Measurements from ENCODE around the gene BBIP1.

Gene BBIP1

GRCh38 chr10:110912374-110912773 lies 6.6 kb downstream of the BBIP1 start:
- no peaks in the 10 kb centered on the region for H3K27me3 ChIP-seq (ENCODE audit: insufficient read depth, insufficient read length)
- H3K36me3 ChIP-seq (ENCODE audit: insufficient read depth, insufficient read length, low read length) = peaks cover 6% of the 10 kb centered on the region
- H3K4me3 ChIP-seq (ENCODE audit: insufficient read length, low read depth) = no peak overlapping the region
- no peak for TF ChIP-seq YY1 (IDR thresholded peaks at IDR 0.05; ENCODE audit: insufficient read depth, insufficient read length)
- no peak for TF ChIP-seq SUZ12 (IDR thresholded peaks at IDR 0.05; ENCODE audit: extremely low read depth, insufficient read depth, insufficient read length)
- TF ChIP-seq ZNF274 (IDR thresholded peaks at IDR 0.05; ENCODE audit: low read depth, low read length) = no peak
- no peaks in the 10 kb centered on the region for H3K9me3 ChIP-seq (ENCODE audit: insufficient read depth, low read length)
- no peak overlapping the region for H3K9ac ChIP-seq (ENCODE audit: insufficient read length, low read depth)
- H3K4me1 ChIP-seq (ENCODE audit: insufficient read depth, insufficient read length) = peaks cover 3% of the 10 kb centered on the region
- DNase-seq (ENCODE audit: low read depth, low spot score) = no peak

- Histone ChIP-seq H3K36me3 (ENCODE audit: insufficient read depth, insufficient read length, low read length) (no peaks in the 10 kb centered on the region), H3K27me3 (ENCODE audit: insufficient read depth, insufficient read length) (no peaks in the 10 kb centered on the region), H3K9ac (ENCODE audit: insufficient read length, low read depth) (no peak overlapping the region), H3K9me3 (ENCODE audit: insufficient read depth, low read length) (no peaks in the 10 kb centered on the region), H3K4me1 (ENCODE audit: insufficient read depth, insufficient read length) (no peaks in the 10 kb centered on the region), H3K4me3 (ENCODE audit: insufficient read length, low read depth) (no peak overlapping the region)
- no peak for DNase-seq (ENCODE audit: low read depth, low spot score)
- no peak for TF ChIP-seq SUZ12 (IDR thresholded peaks at IDR 0.05; ENCODE audit: extremely low read depth, insufficient read depth, insufficient read length)
- TF ChIP-seq ZNF274 (IDR thresholded peaks at IDR 0.05; ENCODE audit: low read depth, low read length) = no peak
- no peak for TF ChIP-seq YY1 (IDR thresholded peaks at IDR 0.05; ENCODE audit: insufficient read depth, insufficient read length)
Observed at GRCh38 chr10:110910138-110910537, 8.8 kb downstream of the BBIP1 start.

GRCh38 chr10:110903280-110904278 lies 15.4 kb downstream of the BBIP1 start:
- no peak overlapping the region for H3K9ac ChIP-seq (ENCODE audit: insufficient read length, low read depth)

DNA sequence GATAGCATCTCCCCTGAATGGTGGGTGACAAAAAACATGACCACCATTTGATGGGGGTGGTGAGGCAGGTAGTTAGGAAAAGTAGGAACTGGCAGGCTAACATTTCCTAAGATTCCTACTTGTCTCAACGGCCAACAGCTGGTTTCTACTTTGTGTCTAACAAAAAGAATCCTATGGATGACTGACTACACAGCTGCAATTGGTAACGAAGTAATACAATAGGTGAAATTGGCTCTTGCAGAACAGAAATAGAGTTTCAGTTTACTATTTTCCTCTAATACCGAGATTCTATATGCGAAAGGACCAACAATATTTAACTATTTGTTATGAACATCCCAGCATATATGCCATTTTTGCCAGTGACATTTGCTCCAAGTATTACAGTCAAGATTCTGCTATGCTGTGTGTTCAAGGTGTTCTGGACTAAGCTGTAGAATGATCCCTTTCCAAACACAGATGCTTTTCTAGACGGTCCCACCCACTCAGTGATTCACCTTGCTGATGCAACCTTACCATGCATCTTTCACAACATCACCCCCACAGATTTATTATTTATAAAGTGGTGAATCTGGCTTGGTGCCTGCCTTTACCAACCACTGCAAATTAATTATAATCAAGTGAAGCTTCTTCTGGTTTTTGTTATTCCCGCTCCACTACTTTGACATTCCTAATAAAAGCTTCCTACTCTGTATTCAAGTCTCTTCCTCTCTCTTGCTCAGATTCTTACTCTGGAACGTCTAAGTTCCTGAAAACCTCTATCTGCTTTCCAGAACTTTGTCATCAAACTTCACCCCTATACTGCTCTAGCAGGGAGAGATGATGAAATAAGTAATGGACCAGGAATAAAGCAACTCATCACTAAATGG lies 16.8 kb downstream of the BBIP1 start:
- Histone ChIP-seq H3K9me3 (ENCODE audit: insufficient read depth, low read length) (no peaks in the 10 kb centered on the region), H3K9ac (ENCODE audit: insufficient read length, low read depth) (no peak overlapping the region), H3K36me3 (ENCODE audit: insufficient read depth, insufficient read length, low read length) (no peaks in the 10 kb centered on the region), H3K4me3 (ENCODE audit: insufficient read length, low read depth) (no peak overlapping the region), H3K27me3 (ENCODE audit: insufficient read depth, insufficient read length) (no peaks in the 10 kb centered on the region), H3K4me1 (ENCODE audit: insufficient read depth, insufficient read length) (no peaks in the 10 kb centered on the region)
- DNase-seq (ENCODE audit: low read depth, low spot score) = no peak
- TF ChIP-seq SUZ12 (IDR thresholded peaks at IDR 0.05; ENCODE audit: extremely low read depth, insufficient read depth, insufficient read length) (no peak), YY1 (IDR thresholded peaks at IDR 0.05; ENCODE audit: insufficient read depth, insufficient read length) (no peak), ZNF274 (IDR thresholded peaks at IDR 0.05; ENCODE audit: low read depth, low read length) (no peak)

More at GRCh38 chr10:110903280-110904278, 15.4 kb downstream of the BBIP1 start:
- Histone ChIP-seq H3K27me3 (ENCODE audit: insufficient read depth, insufficient read length) (no peaks in the 10 kb centered on the region), H3K4me3 (ENCODE audit: insufficient read length, low read depth) (no peak overlapping the region), H3K9me3 (ENCODE audit: insufficient read depth, low read length) (no peaks in the 10 kb centered on the region), H3K4me1 (ENCODE audit: insufficient read depth, insufficient read length) (no peaks in the 10 kb centered on the region), H3K36me3 (ENCODE audit: insufficient read depth, insufficient read length, low read length) (no peaks in the 10 kb centered on the region)
- no peak for TF ChIP-seq ZNF274 (IDR thresholded peaks at IDR 0.05; ENCODE audit: low read depth, low read length)
- no peak for TF ChIP-seq YY1 (IDR thresholded peaks at IDR 0.05; ENCODE audit: insufficient read depth, insufficient read length)
- TF ChIP-seq SUZ12 (IDR thresholded peaks at IDR 0.05; ENCODE audit: extremely low read depth, insufficient read depth, insufficient read length) = no peak
- no peak for DNase-seq (ENCODE audit: low read depth, low spot score)

GRCh38 chr10:110900983-110901382 lies 18.0 kb downstream of the BBIP1 start:
- H3K9ac ChIP-seq (ENCODE audit: insufficient read length, low read depth) = no peak overlapping the region
- DNase-seq (ENCODE audit: low read depth, low spot score) = no peak
- H3K4me3 ChIP-seq (ENCODE audit: insufficient read length, low read depth) = no peak overlapping the region
- H3K9me3 ChIP-seq (ENCODE audit: insufficient read depth, low read length) = no peaks in the 10 kb centered on the region
- no peaks in the 10 kb centered on the region for H3K36me3 ChIP-seq (ENCODE audit: insufficient read depth, insufficient read length, low read length)
- H3K27me3 ChIP-seq (ENCODE audit: insufficient read depth, insufficient read length) = no peaks in the 10 kb centered on the region
- TF ChIP-seq YY1 (IDR thresholded peaks at IDR 0.05; ENCODE audit: insufficient read depth, insufficient read length) = no peak
- TF ChIP-seq ZNF274 (IDR thresholded peaks at IDR 0.05; ENCODE audit: low read depth, low read length) = no peak
- TF ChIP-seq SUZ12 (IDR thresholded peaks at IDR 0.05; ENCODE audit: extremely low read depth, insufficient read depth, insufficient read length) = no peak
- H3K4me1 ChIP-seq (ENCODE audit: insufficient read depth, insufficient read length) = no peaks in the 10 kb centered on the region

DNA sequence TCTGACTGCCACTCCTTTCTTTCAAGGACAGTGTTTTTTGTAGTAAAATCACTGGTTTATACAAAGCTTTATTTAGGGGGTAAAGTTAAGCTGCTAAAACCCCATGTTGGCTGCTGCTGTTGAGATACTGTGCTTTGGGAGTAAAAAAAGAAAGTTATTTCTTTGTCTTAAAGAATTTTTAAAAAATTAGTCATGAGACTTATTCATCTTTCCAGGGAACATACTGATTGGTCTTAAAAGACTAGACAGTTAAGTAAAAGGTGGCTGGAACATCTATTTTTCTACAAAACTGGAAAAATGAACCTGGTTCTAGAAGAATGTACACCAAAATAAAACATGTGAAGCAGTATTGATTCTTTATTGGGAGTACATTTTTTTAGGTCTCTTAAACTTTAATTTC lies 20.6 kb downstream of the BBIP1 start:
- H3K4me1 ChIP-seq (ENCODE audit: insufficient read depth, insufficient read length) = no peaks in the 10 kb centered on the region
- no peak overlapping the region for H3K9ac ChIP-seq (ENCODE audit: insufficient read length, low read depth)
- H3K36me3 ChIP-seq (ENCODE audit: insufficient read depth, insufficient read length, low read length) = no peaks in the 10 kb centered on the region
- H3K4me3 ChIP-seq (ENCODE audit: insufficient read length, low read depth) = no peak overlapping the region
- DNase-seq (ENCODE audit: low read depth, low spot score) = no peak
- no peaks in the 10 kb centered on the region for H3K27me3 ChIP-seq (ENCODE audit: insufficient read depth, insufficient read length)
- TF ChIP-seq SUZ12 (IDR thresholded peaks at IDR 0.05; ENCODE audit: extremely low read depth, insufficient read depth, insufficient read length) (no peak), ZNF274 (IDR thresholded peaks at IDR 0.05; ENCODE audit: low read depth, low read length) (no peak), YY1 (IDR thresholded peaks at IDR 0.05; ENCODE audit: insufficient read depth, insufficient read length) (no peak)
- no peaks in the 10 kb centered on the region for H3K9me3 ChIP-seq (ENCODE audit: insufficient read depth, low read length)

Measured in NT2/D1 (cell line).